Hepatocyte (in vitro differentiated cells): ENCODE results near the gene DACT3.

Experiments
- CTCF ChIP-seq: fragments of 200-600 bp; sonication (generic); IDR thresholded peaks from 2 replicates; pipeline ENCODE4 v1.5.1; 2016; ENCODE audit warnings: antibody characterized with exemption, mild to moderate bottlenecking; ENCODE audit not compliant: poor library complexity
- EZH2 ChIP-seq: fragments of 200-600 bp; sonication (generic); IDR thresholded peaks from 2 replicates; pipeline ENCODE4 v1.6.1; 2016; ENCODE audit warnings: antibody characterized with exemption, mild to moderate bottlenecking, borderline replicate concordance

DNA sequence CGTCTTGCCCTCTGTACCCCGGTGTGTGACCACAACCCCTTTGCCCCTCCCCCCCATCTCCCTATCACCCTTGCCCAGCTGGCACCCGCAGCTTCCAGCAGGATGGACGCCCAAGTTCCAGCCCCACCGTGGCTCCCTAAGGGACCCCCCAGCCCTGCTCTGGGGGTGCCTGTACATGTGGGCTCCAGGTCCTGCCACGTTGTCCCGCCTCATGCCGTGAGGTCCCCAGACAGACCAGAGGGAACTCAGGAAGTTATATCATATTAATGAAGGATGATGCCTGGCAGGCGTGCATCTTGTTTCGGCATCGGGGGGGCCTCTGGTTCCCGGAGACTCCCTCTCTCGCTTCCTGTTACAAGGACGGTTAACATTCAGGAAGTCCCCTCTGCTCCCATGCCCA lies 34.5 kb downstream of the DACT3 start:
- TF ChIP-seq CTCF = no peak
- no peak for TF ChIP-seq EZH2
